GM18520 (cell line): Measurements from ENCODE around the gene RPRD1A.
"Not testable (repeated sequence)": the region's sequence is repeated elsewhere in the genome, so short reads cannot be mapped to it uniquely, and the experiment has no call there.

Experiments used
- ATAC-seq: cut with Tn5 transposase; IDR thresholded peaks from one replicate; pipeline ENCODE4 v1.9.1; 2021; ENCODE audit not compliant: unreplicated experiment

Gene RPRD1A

DNA sequence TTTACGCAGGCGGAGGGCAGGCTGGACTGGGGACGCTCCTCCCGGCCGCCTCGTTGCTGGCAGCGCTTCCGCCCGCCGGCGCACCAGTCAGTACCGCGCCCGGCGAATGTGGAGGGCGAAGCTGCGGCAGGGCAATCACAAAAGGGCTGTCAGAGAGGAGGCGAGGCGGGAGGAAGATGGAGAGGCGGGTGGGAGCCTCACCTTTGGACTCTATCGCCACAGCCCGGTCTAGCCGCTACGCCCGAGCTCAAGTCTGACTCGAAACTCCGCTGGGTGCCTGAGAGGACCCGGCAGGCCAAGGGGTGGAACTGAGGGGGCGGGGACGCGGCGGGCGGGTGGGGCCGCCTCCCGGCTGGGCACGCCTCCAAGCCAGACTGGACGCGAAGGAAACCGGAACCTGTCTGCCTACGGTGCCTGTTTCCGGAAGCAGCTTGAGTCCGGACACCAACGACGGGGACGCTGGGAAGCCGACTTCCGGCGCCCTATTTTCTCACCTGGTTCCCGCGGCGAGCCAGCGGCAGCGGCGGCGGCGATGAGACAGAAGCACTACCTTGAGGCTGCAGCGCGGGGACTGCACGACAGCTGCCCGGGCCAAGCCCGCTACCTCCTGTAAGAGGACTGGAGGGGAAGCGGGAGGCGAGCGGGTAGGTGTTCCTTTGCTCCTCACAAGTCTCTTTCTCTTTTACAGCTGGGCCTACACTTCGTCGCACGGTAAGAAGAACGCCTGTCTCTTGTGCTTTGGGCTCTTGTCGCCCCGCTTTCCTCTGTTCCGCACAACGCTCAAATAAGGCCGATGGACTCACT is 95.0 kb downstream of the RPRD1A start, which contains the start of gene RMP24:
Gene RMP24 (plus strand): TSS at position 483 of the 804 bp plus-strand sequence.
- ATAC-seq = peak; percentile 83

GRCh38 chr18:35971661-35972196 is 95.6 kb downstream of the RPRD1A start:
- ATAC-seq = peak; percentile 3

DNA sequence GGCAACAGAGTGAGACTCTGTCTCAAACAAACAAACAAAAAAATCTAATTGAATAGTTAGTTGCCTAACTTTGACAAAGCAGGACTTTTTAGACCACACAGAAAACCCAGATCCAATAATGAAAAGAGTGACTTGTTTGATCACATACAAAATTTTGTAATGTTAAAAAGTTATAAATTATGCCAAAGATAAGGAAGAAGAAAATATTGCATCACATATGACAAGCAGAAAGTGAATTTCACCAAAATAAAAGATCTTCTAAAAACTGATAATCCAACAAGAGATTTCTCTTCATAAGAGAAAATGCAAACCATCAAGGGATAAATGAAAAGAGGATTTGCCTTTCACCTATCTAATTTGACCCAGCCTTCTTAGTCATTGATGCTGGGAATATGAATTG is 97.7 kb downstream of the RPRD1A start:
- ATAC-seq = no peak

DNA sequence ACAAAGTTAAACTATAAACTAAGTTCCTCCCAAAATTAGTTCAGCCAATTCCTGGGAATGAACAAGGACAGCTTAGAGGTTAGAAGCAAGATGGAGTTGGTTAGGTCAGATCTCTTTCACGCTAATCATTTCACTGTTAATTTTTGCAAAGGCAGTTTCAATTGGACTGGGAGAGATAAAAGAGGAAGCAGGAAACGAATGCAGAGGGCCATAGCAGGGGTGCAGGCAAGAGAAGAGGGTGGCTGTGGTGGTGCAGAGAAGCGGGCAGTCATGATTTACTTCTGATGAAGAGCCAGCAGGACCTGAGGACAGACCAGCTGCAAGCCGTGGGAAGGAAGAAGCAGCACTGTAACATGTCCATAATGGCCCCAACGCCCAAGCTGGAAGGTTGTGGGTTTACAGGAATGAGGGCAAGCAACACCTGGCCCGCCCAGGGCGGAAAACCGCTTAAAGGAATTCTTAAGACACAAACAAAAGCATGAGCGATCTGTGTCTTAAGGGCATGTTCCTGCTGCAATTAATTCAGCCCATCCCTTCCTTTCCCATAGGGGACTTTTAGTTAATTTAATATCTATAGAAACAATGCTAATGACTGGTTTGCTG is 99.0 kb downstream of the RPRD1A start:
- no peak for ATAC-seq

- not testable (repeated sequence) for ATAC-seq
Measured at GRCh38 chr18:35967866-35968265, 99.5 kb downstream of the RPRD1A start.

DNA sequence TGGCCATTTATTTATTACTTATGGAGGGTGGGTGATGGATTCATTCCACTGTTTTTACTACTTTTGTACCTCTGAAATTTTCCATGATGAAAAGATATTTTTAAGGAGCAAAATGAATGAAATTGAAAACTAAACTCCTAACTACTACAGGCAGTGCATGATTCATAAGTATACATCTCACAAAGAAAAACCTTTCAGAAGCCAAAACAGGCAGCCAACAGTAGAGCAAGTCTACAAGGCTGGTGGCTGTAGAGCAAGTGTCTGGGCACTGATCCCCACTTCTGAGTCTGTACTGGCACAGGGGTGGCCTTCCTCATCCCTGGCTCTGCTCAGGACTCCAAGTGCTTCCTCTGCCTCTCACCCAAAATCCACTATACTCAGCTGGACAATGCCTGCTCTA is 103.0 kb downstream of the RPRD1A start:
- ATAC-seq = no peak

- ATAC-seq = no peak
Measured at GRCh38 chr18:35962320-35962719, 105.0 kb downstream of the RPRD1A start.

DNA sequence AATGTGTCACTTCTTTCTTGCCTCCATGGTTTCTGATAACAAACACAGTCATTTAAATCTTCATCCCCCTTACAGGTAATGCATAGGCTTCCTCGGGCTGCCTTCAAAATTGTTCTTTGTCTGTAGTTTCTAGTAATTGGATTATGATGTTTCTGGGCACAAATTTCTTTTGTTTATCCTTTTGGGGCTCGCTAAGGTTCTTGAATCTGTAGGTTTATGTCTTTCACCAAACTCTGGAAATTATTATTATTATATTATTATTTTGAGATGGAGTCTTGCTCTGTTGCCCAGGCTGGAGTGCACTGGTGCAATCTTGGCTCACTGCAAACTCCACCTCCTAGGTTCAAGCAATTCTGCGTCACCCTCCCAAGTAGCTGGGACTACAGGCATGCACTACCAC is 111.1 kb downstream of the RPRD1A start:
- ATAC-seq = no peak

DNA sequence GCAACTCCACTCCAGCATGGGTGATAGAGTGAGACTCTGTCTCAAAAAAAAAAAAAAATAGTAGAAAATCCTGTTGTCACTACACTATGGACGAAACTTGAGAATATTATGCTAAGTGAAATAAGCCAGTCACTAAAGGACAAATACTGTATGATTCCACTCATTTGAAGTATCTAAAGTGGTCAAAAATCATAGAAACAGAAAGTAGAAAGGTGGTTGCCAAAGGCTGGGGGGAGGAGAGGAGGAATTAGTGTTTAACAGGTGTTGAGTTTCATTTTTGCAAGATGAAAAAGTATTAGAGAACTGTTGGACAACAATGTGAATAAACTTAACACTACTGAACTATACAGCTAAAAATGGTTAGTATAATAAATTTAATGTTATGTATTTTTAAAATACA is 113.7 kb downstream of the RPRD1A start:
- ATAC-seq = peak; percentile 63

DNA sequence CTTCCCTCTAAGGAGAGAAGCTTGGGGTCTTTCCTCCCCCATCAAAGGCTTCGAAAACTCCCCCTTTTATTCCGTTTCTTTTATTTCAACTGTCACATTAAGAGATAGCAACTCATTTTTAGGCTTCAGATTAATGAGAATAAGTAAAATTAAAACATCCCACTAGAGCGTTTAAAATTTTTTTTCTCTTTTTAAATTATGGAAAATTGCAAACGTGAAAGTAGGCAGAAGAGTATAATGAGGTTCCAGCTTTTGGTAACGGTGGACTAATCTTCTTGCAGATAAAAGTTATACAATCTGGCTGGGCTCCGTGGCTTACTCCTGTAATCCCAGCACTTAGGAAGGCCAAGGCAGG is 116.8 kb downstream of the RPRD1A start:
- ATAC-seq = no peak

DNA sequence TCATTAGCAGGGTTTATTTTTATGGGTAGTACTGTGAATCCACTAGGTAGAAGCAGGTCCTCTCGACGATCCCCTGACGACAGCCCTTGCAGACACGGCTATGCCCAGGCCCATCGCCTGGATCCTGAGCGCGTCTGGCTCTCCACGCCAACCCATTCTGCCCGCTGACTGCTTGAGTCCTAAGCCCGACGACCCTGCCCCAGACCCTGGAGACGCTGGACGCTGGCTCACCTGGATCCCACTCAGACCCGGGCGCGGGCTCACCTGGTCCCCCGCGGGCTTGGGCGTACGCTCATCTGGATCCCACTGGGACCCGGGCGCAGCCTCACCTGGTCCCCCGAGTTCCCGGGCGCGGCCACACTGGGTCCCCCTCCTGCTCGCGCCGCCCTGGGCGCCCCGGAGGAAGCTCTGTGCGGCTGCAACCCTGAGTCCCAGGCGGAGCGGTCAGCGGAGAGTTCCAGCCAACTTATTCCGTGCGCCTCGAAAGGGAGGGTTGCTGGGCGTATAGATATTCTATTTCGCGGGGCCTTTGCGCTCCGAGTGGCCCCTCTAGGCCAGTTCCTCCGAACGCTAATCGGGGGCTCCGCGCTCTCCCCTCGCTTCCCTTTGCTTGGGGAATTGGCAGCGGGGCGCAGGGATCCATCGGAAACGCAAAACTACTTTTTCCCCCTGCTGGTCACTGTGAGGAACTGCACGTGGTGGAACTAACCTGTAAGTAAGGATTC is 117.3 kb downstream of the RPRD1A start:
- no peak for ATAC-seq

GRCh38 chr18:35949090-35949489 is 118.3 kb downstream of the RPRD1A start:
- no peak for ATAC-seq

GRCh38 chr18:35948080-35948479 is 119.3 kb downstream of the RPRD1A start:
- ATAC-seq = no peak

- ATAC-seq = no peak
Measured at GRCh38 chr18:35942661-35943060, 124.7 kb downstream of the RPRD1A start.

DNA sequence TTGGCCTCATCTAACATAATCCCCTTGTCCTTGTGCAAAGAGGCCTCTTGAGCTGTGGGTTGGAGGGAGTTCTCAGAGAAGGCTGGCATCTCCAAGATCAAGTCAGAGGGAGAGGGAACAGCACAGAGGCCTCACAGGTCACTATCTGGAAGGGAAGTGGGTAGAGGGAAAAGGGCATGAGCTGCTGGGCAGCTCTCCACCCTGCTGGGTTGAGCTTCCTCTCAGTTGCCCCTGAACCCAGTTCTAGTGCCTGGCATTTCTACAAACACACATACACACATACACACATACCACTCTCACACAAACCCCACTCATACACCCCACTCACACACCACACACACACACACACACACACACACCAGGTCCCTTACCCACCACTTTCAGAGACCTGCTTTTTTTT is 125.2 kb downstream of the RPRD1A start:
- no peak for ATAC-seq

GRCh38 chr18:35941299-35941698 is 126.1 kb downstream of the RPRD1A start:
- no peak for ATAC-seq
